AG09309 (cell line): ENCODE data around the gene HMX2.

Experiments
- DNase-seq: peaks from one replicate; pipeline ENCODE4 v3.0.0-alpha.2; 2010; ENCODE audit warnings: low read depth
- H3K4me3 ChIP-seq: 2 replicates; pipeline ENCODE4 v1.5.1; 2011; ENCODE audit warnings: mild to moderate bottlenecking, low read depth, low read length, moderate library complexity; ENCODE audit not compliant: control insufficient read depth
- CTCF ChIP-seq: IDR thresholded peaks from 2 replicates; pipeline ENCODE4 v1.5.1; 2011; ENCODE audit warnings: mild to moderate bottlenecking, low read depth, low read length, inconsistent platforms; ENCODE audit not compliant: insufficient read depth, control insufficient read depth; ENCODE audit errors: missing control alignments

Gene HMX2

GRCh38 chr10:123147635-123148413 is at the start of gene HMX2:
HMX2 (plus strand) TSS chr10:123148136; CDS start chr10:123148379, 243 bp downstream.
- H3K4me3 ChIP-seq: no peak within 1 kb of the TSS
- TF ChIP-seq CTCF: no peak
- DNase-seq: no peak

- TF ChIP-seq CTCF: no peak
- H3K4me3 ChIP-seq: no peak overlapping the region
- DNase-seq: no peak
Observed at GRCh38 chr10:123100030-123100762, 47.7 kb upstream of the HMX2 start.

- no peak for TF ChIP-seq CTCF
- H3K4me3 ChIP-seq: no peak overlapping the region
- DNase-seq: no peak
Observed at GRCh38 chr10:123101872-123102271, 46.1 kb upstream of the HMX2 start.

- no peak overlapping the region for H3K4me3 ChIP-seq
- no peak for DNase-seq
Observed at GRCh38 chr10:123102673-123103072, 45.3 kb upstream of the HMX2 start.

GRCh38 chr10:123103944-123104343 is 44.0 kb upstream of the HMX2 start:
- no peak overlapping the region for H3K4me3 ChIP-seq
- TF ChIP-seq CTCF: no peak
- no peak for DNase-seq

More at GRCh38 chr10:123102673-123103072, 45.3 kb upstream of the HMX2 start:
- no peak for TF ChIP-seq CTCF

GRCh38 chr10:123109466-123109865 is 38.5 kb upstream of the HMX2 start:
- no peak for DNase-seq
- no peak for TF ChIP-seq CTCF

More at GRCh38 chr10:123109466-123109865, 38.5 kb upstream of the HMX2 start:
- H3K4me3 ChIP-seq: no peak overlapping the region
